Stimulated activated CD8-positive, alpha-beta memory T cell treated with anti-CD3 and anti-CD28 coated beads, Interleukin-2, amount 100 ng/mL, for 48 hours (primary cell): Measurements from ENCODE around the gene ZNF385B.

Experiments
- DNase-seq, 2 donors: peaks; one replicate each; pipeline ENCODE4 v3.0.0-alpha.2; 2020; ENCODE audit warnings: low read depth in 2 of 2

ZNF385B gene

DNA sequence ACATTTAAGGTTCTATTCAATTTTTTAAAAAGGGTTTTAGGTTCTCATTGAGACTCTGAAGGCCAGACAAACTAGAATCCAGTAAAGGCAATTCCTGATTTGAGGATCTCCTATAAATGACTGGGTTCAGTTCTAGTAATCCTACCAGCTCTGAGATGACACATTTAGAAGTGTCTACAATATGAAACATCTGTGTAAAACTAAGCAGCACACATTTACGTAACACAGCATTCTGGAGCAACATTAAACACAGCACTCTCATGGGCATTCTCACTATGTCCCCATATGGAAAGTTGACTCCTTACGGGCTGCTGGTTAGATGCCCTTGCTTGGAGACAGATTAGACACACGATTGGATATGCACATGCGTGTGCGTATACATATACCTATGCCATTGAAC is 114.4 kb downstream of the ZNF385B start:
- DNase-seq = no peak

- no peak for DNase-seq
Observed at GRCh38 chr2:179745635-179746256, 115.7 kb downstream of the ZNF385B start.

GRCh38 chr2:179744401-179744800 is 117.0 kb downstream of the ZNF385B start:
- no peak for DNase-seq

GRCh38 chr2:179741317-179741716 is 120.1 kb downstream of the ZNF385B start:
- no peak for DNase-seq

GRCh38 chr2:179729966-179730365 is 131.4 kb downstream of the ZNF385B start:
- DNase-seq = no peak

DNA sequence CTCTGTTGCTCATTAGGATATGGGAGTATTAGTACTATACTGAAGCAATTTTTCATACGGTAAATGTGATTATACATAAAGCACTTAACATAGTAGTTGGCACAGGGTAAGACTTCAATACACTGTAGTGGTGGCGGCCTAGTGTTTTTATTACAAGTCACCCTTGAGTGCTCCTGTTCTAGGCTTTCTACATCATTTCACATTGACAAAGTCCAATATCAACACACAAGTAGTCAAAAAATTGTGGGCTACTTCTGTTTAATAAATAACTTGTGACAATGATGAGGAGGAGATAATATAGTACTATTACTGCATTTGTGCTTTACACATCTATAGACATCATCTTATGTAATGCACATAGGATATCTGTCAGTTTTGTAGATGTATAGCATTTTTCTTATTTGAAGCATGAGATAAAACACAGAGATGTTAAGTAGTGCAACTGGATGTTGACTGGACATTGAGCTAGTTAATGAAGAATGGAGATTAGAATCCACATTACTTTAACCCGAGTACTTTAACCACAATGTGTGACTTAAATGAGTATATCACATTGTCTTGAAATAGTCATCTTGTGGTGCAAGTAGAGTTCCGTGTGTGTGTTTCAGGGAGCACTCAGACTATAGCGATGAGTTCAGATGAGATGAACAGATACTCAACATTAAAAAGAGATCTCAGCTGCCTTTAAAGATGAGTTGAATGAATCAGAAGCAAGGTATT is 134.8 kb downstream of the ZNF385B start:
- DNase-seq = no peak

- DNase-seq = no peak
Observed at GRCh38 chr2:179724403-179724802, 137.0 kb downstream of the ZNF385B start.

DNA sequence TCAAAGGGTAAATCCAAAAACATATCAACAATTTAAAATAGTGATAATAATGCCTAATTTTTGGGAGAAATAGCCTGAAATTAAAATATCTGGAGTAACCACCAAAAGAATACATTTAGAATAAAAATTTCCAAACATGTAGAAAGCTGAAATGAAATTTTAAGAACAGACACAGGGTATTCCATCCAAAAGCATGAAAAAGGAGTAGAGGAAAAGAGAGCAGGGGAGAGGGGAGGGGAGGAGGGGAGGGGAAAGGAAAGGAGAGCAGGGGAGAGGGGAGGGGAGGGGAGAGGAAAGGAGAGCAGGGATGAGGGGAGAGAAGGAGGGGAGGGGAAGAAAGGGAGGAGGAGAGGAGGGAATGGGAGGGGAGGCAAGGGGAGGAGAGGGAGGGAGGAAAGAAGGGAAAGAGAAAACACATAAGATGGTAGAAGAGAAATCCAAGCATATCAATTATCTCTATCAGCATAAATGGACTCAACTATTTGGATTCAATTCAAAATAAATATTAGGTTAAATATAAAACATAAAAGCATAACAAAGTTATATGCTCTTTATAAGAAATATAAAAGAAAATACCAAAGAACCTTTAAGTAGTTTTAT is 141.1 kb downstream of the ZNF385B start:
- no peak for DNase-seq

DNA sequence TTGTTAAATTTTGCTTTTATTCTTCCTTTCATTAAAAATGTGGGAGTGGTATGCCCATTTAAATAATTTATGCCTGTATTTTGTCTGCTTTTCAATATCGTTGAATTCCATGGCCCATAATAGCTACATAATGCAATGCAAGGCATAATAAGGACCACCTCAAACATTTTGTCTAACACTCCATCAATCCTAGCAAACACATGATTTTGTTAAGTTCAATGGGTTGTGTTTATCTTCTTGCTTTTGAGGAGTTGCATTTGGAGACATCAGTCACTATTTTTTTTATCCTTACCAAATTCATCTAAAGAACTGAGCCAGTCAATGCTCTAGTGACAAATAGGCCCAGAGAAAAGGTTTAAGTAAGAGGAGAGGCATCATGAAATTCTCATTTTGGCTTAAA is 145.5 kb downstream of the ZNF385B start:
- no peak for DNase-seq

DNA sequence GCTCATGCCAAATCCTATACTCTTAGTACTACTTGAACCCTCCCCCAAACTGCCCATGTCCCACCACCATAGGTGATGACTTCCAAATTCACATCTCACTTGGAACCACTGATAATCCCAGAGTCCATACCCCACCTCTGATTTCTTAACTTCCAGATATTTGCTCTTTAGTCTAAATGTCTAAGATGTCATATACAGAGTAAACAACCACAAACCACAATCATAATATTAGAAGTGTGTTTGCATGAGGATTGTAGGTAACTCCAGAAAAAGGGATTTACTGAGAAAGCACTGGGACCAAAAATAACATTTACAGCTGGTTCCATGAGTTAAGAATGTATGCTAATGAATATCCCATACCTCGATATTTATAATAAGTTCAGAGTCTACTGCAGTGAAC is 146.2 kb downstream of the ZNF385B start:
- no peak for DNase-seq

GRCh38 chr2:179712825-179713224 is 148.6 kb downstream of the ZNF385B start:
- no peak for DNase-seq

DNA sequence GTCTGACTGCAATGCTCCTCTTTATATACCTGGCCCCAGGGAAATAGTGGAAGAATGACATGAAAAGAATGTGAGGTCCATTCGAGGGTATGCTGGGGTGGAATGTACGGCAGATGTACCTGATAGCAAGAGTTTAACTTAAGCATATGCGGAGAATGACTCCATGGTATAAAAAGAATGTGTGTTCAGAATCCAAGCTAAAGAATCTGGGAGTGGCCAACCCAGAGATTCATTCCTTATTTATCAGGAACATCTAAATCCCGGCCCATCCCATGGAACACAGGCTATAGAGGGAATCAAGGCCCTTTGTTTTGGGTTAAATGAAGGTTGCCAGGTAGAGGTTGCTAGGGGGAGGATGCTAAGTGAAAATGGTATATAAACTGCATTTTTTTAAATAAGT is 150.0 kb downstream of the ZNF385B start:
- no peak for DNase-seq

- no peak for DNase-seq
Observed at GRCh38 chr2:179703702-179704101, 157.7 kb downstream of the ZNF385B start.

GRCh38 chr2:179702912-179703311 is 158.5 kb downstream of the ZNF385B start:
- DNase-seq = no peak

- no peak for DNase-seq
Observed at GRCh38 chr2:179701524-179702110, 159.8 kb downstream of the ZNF385B start.

- no peak for DNase-seq
Observed at GRCh38 chr2:179695486-179695885, 165.9 kb downstream of the ZNF385B start.

GRCh38 chr2:179694963-179695362 is 166.4 kb downstream of the ZNF385B start:
- DNase-seq = no peak

DNA sequence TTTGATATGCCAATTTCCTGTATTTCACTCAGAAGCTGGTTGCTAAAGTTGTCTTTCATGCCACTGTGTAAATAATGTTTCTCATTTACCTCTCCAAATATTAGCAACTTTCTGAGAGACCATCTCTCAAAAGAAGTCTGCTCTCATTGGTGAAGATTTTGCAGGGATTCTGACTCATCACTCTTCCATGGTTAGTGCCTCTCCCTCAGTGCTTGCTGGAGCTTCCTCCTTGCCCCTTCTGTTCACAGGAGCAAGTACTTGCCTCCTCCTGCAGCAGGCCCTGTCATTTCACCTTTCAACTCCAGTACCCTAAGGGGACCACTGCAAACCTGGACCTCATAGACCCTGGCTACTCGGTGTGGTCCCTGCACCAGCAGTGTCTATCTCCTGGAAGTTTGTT is 168.8 kb downstream of the ZNF385B start:
- DNase-seq = no peak

DNA sequence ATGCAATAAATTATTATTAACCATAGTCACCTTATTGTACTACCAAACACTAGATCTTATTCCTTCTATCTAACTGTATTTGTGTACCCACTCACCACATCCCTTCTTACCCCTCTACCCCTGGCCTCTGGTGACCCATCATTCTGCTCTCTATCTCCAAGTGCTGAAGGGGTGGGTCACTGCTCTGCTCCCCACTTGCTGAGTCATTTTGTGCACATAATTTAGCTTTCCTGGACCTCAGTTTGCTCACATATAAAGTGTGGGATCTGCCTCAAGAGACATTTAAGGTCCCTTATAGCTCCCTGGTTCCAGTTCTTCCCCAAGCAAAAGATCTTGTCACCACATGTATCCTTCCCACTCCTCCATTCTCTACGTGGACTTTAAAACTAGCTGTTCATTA is 169.4 kb downstream of the ZNF385B start:
- DNase-seq = no peak

DNA sequence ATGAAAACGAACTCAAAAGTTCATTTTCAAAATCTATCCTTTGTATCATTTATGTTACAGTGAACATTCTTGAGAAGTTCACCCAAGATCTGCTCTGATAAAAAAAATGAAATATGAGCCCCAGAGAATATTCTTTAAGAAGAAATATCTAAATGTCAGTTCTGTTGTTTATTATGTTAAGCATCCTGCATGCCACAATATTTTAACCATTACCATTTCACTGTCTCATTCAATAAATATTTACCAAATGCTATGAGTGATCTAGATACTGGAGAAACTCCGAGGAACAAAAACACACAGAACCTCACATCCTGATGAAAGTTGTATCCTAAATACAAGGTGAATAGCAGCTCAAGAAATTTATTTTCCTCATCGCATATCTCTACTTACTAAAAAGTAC is 170.2 kb downstream of the ZNF385B start:
- DNase-seq = no peak

DNA sequence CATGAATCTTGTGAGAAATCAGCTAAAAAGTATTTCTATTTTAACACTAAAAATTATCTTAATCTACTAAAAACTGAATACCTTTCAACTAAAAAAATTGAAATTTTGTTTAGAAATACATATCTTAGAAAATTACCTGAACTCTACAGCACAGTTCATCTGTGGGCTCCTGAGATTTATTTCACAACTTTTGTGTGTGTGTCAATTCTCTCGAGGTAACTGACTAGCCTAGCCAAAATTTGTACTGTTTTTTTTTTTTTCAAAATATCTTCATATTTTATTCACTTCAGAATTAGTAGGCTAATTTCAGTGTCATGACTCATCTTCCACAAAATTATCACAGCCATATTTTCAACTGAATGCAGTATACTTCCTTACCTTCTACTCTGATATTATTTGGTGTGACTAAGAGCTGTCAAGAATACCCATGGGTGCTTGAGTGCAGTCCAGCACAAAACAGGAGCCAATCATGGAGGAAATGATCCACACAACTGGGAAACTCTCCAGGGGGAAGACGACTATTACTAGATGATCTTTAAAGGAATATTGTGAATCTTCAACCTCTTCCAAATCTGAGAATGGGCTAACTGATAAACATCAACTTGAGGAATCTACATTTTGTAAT is 174.6 kb downstream of the ZNF385B start:
- no peak for DNase-seq

- DNase-seq = no peak
Observed at GRCh38 chr2:179686069-179686468, 175.3 kb downstream of the ZNF385B start.
